Erythroblast (primary cell): Measurements from ENCODE around the gene FYB1.

ENCODE experiments used
- GATA1 ChIP-seq: IDR thresholded peaks from 2 replicates; pipeline ENCODE4 v1.6.1; 2011; ENCODE audit warnings: low read depth, mild to moderate bottlenecking, control low read depth, low read length, moderate library complexity
- POLR2A ChIP-seq: IDR thresholded peaks from 2 replicates; pipeline ENCODE4 v1.6.1; 2011; ENCODE audit warnings: mild to moderate bottlenecking, low read length

DNA sequence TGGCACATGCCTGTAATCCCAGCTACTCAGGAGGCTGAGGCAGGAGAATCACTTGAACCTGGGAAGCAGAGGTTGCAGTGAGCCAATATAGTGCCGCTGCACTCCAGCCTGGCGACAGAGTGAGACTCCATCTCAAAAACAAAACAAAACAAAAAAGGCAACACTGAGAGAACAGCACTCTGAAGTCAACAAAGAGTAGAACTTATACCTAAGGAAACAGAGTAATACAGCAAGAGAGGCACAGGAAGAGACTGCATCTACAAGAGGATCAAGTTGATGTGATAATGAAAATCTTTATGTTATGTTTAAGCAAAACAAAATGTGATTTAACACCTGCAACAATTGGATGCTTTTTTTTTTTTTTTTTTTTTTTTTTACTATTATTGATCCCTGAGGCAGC lies 33.1 kb downstream of the FYB1 start:
- TF ChIP-seq POLR2A (no peak), GATA1 (no peak)
